NCI-H1930 (cell line): Measurements from ENCODE around the gene CYP4F3.
A peak's percentile ranks its signal among the peaks of the same experiment; 100 is the strongest.
"Not testable (repeated sequence)": the region's sequence is repeated elsewhere in the genome, so short reads cannot be mapped to it uniquely, and the experiment has no call there.

Experiments used
- DNase-seq, 2 experiments: peaks; one replicate each; lab custom pipeline; 2025; lab: John Stamatoyannopoulos, UW

Gene CYP4F3

DNA sequence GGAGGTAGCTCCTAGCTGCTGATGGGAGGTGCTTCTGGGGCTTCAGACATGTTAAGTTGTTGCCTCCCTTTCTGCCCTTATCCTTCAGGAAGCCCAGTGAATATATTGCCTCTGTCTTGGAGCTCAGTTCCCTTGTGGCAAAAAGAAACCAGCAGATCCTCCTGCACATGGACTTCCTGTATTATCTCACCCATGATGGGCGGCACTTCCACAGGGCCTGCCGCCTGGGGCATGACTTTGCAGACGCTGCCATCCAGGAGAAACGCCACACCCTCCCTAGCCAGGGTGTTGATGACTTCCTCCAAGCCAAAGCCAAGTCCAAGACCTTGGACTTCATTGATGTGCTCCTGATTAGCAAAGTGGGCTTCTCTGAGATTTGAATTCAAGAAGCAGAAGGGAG, 26.2 kb downstream of the CYP4F3 start:
- no peak for DNase-seq

GRCh38 chr19:15669440-15669839, 28.7 kb downstream of the CYP4F3 start:
- DNase-seq, result no peak

GRCh38 chr19:15669891-15670290, 29.2 kb downstream of the CYP4F3 start:
- no peak for DNase-seq

DNA sequence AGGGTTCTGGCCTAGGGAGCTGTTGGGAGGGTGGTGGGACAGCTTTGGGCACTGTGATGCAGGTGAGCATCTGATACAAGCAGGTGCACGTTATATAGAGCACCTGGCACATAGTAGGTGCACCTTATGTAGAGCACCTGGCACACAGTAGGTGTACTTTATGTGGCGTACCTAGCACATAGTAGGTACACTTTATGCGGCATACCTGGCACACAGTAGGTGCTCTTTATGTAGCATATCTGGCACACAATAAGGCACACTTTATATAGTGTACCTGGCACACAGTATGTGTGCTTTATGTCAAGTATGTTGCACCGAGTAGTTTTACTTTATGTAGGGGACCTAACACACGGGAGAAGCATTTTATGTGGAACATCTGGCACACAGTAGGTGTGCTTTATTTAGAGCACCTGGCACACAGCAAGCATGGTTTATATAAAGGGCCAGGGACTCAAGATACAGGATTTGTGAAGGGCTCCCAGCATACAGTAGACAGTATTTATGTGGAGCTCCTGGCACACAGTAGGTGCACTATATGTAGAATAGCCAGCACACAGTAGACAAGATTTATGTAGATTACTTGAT, 30.6 kb downstream of the CYP4F3 start:
- no peak for DNase-seq

DNA sequence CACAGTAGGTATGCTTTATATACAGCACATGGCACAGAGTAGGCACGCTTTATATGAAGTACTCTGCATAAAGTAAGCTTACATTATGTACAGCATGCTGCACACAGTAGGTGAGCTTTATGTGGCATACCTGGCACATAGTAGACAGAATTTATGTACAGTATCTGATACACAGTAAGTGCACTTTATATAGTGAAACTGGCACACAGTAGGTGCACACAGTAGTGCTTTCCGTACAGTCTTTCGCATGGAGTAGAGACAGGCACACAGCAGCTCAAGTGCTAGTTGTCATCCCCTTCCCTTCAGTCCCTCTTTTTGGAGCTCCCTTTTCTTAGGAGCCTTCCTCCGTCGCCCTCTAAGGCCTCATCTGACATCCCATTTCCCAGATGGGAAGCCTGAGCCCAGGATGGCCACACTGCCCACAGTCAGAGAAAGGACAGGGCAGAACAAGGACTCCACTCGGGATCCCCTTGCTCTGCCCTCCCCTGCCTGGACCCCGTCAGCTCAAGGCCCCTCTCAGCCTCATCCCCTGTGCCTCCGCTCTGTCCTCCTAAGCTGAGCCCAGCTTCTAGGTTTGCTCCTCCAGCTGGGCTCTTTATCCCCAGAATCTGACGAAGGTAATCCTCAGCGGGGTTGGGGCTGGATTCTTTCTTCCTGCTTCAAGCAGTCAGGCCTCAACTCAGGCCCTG, 31.3 kb downstream of the CYP4F3 start:
- no peak for DNase-seq

- no peak for DNase-seq
These were observed 32.0 kb downstream of the CYP4F3 start, which contains the start of gene CYP4F12 for GRCh38 chr19:15672580-15673175. Gene CYP4F12 (plus strand): TSS chr19:15673087. CDS start chr19:15673530, 443 bp downstream.

DNA sequence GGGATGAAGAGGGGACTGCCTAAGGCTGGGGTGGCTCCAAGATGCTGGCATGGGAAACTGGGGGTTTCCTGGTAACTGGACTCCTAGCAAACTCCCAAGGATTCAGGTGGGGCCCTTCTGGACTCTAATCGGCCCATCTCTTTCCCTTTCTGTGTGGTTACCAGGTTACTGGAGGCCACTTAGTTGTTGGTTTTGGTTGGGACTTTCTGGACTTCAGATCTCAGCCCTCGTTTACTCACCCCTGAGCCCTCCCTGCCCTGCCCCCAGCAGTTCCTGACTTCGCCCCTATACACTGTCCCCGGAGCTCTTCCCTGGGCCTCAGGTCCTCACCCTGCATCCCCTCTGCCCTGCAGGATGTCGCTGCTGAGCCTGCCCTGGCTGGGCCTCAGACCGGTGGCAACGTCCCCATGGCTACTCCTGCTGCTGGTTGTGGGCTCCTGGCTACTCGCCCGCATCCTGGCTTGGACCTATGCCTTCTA, 32.5 kb downstream of the CYP4F3 start:
- no peak for DNase-seq

DNA sequence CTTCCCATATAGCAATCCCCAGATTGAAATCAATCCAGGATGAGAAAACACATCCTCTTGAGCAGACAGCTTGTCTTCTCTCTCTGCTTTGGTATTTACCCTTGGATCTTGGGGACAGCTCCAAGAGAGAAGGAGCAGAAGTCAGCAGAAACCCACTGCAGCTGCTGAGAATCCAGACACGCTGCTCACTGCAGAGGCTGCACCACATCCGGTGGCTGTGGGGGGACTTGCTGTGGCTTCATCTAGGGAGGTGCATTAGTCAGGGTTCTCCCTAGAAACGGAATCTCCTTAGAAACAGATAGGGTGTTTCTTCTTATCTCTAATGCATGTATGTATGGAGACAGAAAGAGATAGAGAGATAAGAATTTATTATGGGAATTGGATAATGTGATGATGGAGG, 34.9 kb downstream of the CYP4F3 start:
- DNase-seq, result no peak

GRCh38 chr19:15679089-15679488, 38.4 kb downstream of the CYP4F3 start:
- no peak for DNase-seq

- DNase-seq, result not testable (repeated sequence)
These were observed 39.2 kb downstream of the CYP4F3 start for GRCh38 chr19:15679865-15680264.

DNA sequence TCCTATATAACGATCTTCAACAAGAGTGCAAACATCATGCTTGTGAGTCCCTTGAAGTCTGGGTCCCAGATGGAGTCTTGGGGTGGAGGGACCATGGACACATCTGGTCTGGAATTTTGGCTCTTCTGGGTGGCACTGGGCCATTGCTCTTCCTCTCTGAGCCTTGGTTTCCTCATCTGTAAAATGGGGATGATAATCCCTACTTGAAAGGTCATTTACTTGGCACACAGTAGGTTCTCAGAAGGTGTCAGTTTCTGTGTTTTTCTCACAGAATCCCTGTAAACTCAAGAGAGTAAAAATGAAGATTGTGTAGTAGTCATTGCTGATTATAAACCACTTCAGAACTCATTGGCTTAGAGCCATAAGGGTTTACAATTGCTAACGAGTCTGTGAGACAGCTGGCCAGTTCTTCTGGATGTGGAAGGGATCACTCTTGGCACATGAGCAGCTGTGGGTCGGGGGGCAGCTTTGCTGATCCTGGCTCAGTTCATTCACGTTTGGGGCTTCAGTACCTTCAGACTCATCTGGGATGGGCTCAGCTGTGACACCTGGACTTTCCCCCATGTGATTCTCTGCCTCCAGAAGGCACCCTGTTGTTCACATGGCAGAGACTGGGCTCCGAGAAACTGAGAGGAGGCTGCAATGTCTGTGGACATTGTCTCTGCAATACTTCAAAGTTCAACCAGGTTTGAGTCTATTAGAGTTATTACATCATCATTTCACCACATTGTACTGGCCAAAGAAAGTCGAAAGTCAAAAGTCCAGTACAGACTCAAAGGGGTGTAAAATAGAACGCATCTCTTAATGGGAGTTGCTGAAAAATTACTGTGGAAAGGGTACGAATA, 40.0 kb downstream of the CYP4F3 start:
- DNase-seq, result no peak

- DNase-seq, result no peak
These were observed 42.7 kb downstream of the CYP4F3 start for GRCh38 chr19:15683411-15683810.

GRCh38 chr19:15684828-15685227, 44.1 kb downstream of the CYP4F3 start:
- no peak for DNase-seq

DNA sequence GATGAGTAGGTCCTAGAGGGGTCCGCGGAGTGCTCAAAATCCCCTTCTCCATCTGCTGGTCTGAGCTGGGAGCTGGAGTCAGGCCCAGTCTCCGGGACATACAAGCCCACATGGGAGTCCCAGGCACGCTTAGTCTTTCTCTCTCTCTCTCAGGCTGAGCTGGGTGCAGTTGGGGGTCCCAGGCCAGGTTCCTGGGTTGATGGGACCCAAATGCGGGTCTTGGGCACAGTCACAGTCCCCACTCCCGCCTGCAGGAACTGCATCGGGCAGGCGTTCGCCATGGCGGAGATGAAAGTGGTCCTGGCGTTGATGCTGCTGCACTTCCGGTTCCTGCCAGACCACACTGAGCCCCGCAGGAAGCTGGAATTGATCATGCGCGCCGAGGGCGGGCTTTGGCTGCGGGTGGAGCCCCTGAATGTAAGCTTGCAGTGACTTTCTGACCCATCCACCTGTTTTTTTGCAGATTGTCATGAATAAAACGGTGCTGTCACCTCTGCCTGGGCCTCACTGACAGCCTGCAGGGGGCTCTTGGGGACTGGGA, 56.0 kb downstream of the CYP4F3 start:
- peak in 1 of 2 experiments; percentile 4 for DNase-seq

DNA sequence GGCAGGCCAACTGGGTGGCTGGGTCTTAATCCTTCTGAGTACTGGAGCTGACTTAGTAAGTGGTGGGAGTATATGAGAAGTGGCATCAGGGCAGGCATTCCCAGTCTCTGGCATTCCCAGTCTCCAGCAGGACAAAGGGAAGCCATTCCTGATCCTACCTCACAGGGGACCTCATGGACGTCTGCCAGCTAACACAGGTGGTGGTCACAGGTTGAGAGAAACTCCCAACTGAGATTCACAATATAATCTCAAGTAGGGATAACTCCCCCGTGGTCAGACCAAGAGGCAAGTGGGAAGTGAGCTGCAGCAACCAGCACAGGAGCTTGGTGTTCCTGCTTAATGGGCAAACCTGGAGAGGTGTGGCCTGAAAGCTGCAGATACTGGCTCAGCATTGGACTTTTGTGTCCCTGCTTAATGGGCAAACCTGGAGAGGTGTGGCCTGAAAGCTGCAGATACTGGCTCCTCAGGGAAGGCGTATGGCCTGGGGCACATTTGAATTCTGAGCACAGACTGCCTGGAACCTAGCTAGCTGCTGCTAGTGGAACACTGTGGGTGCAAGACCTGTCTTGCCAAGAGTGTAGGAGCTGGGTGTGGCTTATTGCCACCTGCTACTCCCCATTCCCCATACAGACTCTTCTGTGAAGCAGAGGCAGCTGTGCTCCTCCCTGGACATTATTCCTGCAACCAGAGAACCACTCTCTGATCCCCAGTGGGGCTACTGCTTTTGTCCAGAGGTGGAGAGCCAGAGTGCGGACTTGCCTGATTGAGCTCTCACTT, 61.2 kb downstream of the CYP4F3 start:
- no peak for DNase-seq

GRCh38 chr19:15702534-15702930, 61.8 kb downstream of the CYP4F3 start:
- no peak for DNase-seq
